Activated CD8-positive, alpha-beta T cell treated with anti-CD3 and anti-CD28 coated beads, Interleukin-2, amount 10 ng/mL, durations not matched to agents 7 days and 5 days (primary cell): ENCODE measurements around the gene GPR161. TPM values are rescaled to one million over a fixed set of nuclear protein-coding genes. Genes with fewer than 3 reads are reported as not detected.

Experiments
- ATAC-seq: fragments of 150-1000 bp; cut with Tn5 transposase; one replicate; pipeline ENCODE4 v1.10.0; 2021; ENCODE audit warnings: moderate library complexity
- CTCF ChIA-PET: fragments of 350-600 bp; sonication (Branson Sonifier 250); formaldehyde crosslinking; loops from one replicate; lab custom pipeline; 2021; ENCODE audit warnings: antibody characterized with exemption; lab: Charles Lee
- POLR2A ChIA-PET: fragments of 350-600 bp; sonication (Branson Sonifier 250); formaldehyde crosslinking; loops from one replicate; lab custom pipeline; 2021; ENCODE audit warnings: antibody characterized with exemption; lab: Charles Lee
- DNase-seq: peaks from one replicate; pipeline ENCODE4 v3.0.0-alpha.2; 2020
- H3K27ac Mint-ChIP-seq: one replicate; pipeline ENCODE4 v1.8.0; 2021; ENCODE audit warnings: mild to moderate bottlenecking, mixed read lengths
- H3K27me3 Mint-ChIP-seq: one replicate; pipeline ENCODE4 v1.8.0; 2021; ENCODE audit warnings: low read depth, mixed read lengths
- H3K36me3 Mint-ChIP-seq: one replicate; pipeline ENCODE4 v1.8.0; 2021; ENCODE audit warnings: low read depth, mixed read lengths
- H3K4me1 Mint-ChIP-seq: one replicate; pipeline ENCODE4 v1.8.0; 2021; ENCODE audit warnings: low read depth, mixed read lengths
- H3K4me3 Mint-ChIP-seq: one replicate; pipeline ENCODE4 v1.8.0; 2021; ENCODE audit warnings: mild to moderate bottlenecking, mixed read lengths
- H3K9me3 Mint-ChIP-seq: one replicate; pipeline ENCODE4 v1.8.0; 2022; ENCODE audit warnings: mixed read lengths; ENCODE audit not compliant: insufficient read depth
- total RNA-seq, 2 experiments: library from RNA; stranded (reverse); gene quantifications; one replicate each; pipeline ENCODE4 v1.2.3, GENCODE V29; 2021

The GPR161 gene
- total RNA-seq, 2 experiments from 2014 or later: not detected

DNA sequence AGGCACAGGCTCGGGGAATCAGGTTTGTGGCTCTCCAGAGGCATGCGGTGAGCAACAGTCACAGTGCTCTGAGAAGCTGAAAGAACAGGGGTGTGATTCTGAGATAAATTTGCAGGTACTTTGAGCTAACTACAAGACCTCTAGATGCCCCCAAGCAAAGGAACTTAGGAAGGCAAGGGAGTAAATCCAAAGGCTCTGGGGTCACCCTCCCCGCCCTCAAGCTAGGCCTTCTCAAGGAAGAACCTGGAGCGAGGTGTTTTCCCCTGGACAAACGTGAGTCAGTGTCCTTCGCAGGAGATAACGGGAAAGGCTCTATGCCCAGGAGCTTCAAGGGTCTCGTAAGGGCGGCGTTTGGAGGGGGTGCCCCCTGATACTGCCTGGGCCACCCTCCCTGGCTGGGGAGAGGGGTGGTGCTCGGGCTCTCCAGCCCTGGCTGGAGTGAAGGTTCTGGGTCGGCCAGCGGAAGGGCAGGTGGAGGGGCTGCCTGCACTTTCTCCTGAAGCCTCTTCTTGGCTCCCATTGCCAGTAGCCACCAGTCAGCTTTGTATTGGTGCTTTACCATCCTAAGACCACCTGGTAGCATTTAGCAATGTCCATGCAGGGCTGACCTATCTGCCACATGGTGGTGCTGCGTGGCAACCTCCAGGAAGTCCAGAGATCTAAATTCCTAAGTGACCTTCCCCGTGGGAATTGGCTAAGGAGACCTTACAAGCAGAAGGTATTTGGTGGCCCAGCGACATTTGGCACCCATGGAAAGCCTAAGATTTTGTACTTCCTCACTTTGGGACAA is 44.0 kb downstream of the GPR161 start:
- ATAC-seq (no peak), DNase-seq (no peak)
- H3K4me1 Mint-ChIP-seq: no peaks in the 10 kb centered on the region
- no peaks in the 10 kb centered on the region for H3K9me3 Mint-ChIP-seq
- POLR2A ChIA-PET: no interaction called here
- H3K27ac Mint-ChIP-seq: no peak overlapping the region
- CTCF ChIA-PET: interaction anchor here (0.9 to 3.2 kb wide), 2 partner anchors 9 to 10 kb away, joined by 3 to 18 read pairs; no protein-coding TSS in a partner anchor
- no peak overlapping the region for H3K4me3 Mint-ChIP-seq
- H3K36me3 Mint-ChIP-seq: no peaks in the 10 kb centered on the region
- no peaks in the 10 kb centered on the region for H3K27me3 Mint-ChIP-seq

DNA sequence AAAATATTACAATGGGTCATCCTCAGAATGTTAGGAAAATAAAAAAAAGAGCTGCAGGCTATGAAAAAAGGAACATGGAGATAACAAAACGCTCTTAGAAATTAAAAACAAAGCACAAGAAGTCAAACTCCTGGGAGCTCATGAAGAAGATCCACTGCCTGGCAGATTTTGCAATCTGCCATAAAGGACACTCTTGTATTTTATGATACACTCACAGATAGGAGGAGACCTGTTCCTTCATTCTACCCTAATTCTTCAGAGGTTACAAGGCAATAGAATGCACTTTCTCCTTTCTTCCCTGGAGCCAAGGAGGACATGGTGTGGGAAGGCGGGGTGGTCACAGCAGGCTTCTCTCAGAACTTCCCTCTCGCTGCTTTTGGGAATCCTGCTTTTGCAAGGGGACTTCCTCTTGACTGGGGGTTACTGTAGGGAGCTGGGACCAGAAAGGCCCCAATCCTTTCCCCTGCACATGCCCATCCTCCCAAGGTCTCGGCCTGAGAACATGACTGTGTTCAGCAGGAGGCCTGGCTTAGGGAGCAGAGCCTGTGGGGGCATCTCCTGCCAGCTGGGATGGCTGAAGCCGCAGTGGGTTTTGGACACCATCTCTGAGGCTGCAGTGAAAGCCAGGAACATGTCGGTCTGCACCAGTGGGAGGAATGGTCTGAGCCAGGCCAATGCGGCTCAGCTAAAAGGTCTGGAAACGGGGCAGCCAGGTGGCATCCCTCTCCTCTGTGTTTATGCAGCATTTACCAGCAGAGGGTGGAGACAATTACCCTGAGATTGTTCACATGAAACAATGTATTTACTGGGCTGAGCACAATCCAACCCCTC is 44.8 kb downstream of the GPR161 start:
- no peaks in the 10 kb centered on the region for H3K36me3 Mint-ChIP-seq
- H3K9me3 Mint-ChIP-seq: no peaks in the 10 kb centered on the region
- H3K27me3 Mint-ChIP-seq: no peaks in the 10 kb centered on the region
- ATAC-seq (no peak), DNase-seq (no peak)
- no peak overlapping the region for H3K27ac Mint-ChIP-seq
- POLR2A ChIA-PET: no interaction called here
- CTCF ChIA-PET: interaction anchor here (0.9 to 3.2 kb wide), 3 partner anchors 9 to 54 kb away, joined by 3 to 18 read pairs (median 6); no protein-coding TSS in a partner anchor
- no peak overlapping the region for H3K4me3 Mint-ChIP-seq
- no peaks in the 10 kb centered on the region for H3K4me1 Mint-ChIP-seq

DNA sequence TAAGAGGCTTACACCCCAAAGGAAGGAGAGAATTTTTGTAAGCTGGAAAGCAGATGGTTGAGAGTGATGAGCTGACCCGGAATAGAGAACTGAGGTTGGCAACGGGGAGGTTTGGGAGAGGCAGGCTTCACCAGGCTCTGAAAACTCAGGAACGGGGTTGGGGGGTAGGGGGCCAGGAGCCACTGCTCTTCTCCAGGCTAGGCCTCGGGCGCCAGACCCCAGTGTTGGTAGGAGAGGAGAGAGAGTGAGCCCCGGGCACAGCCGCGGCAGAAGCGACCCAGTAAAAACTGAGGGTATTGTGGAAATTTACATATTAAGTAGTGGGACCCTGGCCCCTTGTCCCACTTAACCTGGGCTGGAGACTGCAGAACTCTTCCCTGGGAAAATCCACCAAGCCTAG is 45.7 kb downstream of the GPR161 start:
- Mint-ChIP-seq H3K27ac (no peak overlapping the region), H3K9me3 (no peaks in the 10 kb centered on the region)
- POLR2A ChIA-PET: no interaction called here

DNA sequence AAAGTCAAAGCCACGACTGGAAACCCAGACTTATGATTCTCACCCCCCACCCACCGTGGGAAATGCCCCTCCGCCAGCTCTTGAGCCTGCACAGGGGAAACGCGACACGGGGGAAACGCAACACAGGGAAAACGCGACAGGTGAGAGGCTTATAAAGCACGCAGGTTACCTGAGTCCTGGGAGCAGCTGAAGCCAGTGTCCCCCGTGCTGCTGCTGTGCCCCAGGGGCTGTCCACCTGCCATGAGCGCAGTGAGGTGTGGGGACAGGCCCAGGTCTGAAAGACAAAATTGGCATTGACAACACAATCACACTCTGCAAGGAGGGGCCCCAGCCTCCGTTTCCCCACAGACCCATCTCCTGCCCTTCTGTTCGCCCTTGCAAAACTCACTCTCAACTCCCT is 46.3 kb downstream of the GPR161 start:
- POLR2A ChIA-PET: no interaction called here
- CTCF ChIA-PET: interaction anchor here (1.1 to 3.2 kb wide), 2 partner anchors 8 to 55 kb away, joined by 4 to 18 read pairs; no protein-coding TSS in a partner anchor
- no peaks in the 10 kb centered on the region for H3K9me3 Mint-ChIP-seq
- no peak for DNase-seq
- no peaks in the 10 kb centered on the region for H3K27me3 Mint-ChIP-seq
- H3K4me3 Mint-ChIP-seq: no peak overlapping the region
- no peaks in the 10 kb centered on the region for H3K36me3 Mint-ChIP-seq
- H3K4me1 Mint-ChIP-seq: no peaks in the 10 kb centered on the region
- no peak overlapping the region for H3K27ac Mint-ChIP-seq
- no peak for ATAC-seq

More for the DNA sequence above, 45.7 kb downstream of the GPR161 start:
- H3K27me3 Mint-ChIP-seq: no peaks in the 10 kb centered on the region
- no peak for DNase-seq
- no peak overlapping the region for H3K4me3 Mint-ChIP-seq
- H3K36me3 Mint-ChIP-seq: no peaks in the 10 kb centered on the region
- H3K4me1 Mint-ChIP-seq: no peaks in the 10 kb centered on the region
- CTCF ChIA-PET: interaction anchor here (1.5 to 3.2 kb wide), 2 partner anchors 9 to 55 kb away, joined by 6 to 18 read pairs; no protein-coding TSS in a partner anchor
- no peak for ATAC-seq

DNA sequence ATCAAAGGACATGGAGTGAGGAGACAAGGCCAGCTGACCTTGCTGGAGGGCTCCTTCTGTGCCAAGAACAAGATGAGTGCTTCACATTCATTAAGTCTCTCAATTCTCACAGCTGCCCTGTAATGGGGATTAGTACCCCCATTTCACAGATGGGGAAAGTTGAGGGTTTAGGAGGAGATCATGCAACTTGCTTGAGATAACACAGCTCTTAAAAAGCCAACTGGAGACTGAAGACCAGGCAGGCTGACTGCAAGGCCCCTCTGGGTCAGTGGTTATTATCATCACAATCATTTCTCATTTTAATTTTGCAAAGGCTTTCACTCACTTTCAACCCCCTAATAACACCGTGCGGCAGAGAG is 46.8 kb downstream of the GPR161 start:
- H3K4me3 Mint-ChIP-seq: no peak overlapping the region
- H3K27ac Mint-ChIP-seq: no peak overlapping the region
- no peaks in the 10 kb centered on the region for H3K4me1 Mint-ChIP-seq
- CTCF ChIA-PET: interaction anchor here (1.1 to 3.2 kb wide), 2 partner anchors 8 to 55 kb away, joined by 4 to 18 read pairs; no protein-coding TSS in a partner anchor
- DNase-seq (no peak), ATAC-seq (no peak)
- H3K36me3 Mint-ChIP-seq: no peaks in the 10 kb centered on the region
- no peaks in the 10 kb centered on the region for H3K27me3 Mint-ChIP-seq
- POLR2A ChIA-PET: no interaction called here
- H3K9me3 Mint-ChIP-seq: no peaks in the 10 kb centered on the region

DNA sequence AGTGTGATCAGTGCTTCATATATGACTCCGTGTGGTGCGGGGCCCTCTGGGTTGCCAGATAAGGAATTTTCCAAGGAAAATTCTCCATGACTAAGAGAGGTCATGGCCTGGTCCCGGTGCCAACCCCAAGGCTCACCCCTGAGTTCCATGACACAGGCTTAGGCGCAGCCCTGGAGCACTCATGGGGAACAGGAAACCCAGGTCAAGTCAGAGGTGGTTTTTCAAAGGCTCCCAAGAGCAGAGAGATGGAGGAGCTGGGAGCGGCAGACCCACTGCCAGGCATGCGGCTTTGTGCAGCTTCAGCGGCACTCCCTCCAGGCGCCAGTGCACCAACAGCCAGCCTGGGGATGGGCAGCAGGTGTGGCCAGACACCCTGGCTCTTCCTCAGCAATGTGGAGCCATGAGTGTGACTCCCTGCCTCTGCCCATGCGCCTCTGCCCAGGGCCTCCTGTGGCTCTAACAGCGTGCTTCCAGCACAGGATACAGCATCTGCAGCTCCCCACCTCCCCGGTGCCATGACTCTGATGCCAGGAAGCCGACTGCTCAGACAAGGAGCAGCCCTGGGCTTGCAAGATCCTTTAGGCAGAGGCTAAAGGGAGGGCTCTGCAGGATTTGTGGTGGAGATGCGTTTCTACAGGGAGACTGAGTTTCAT is 47.3 kb downstream of the GPR161 start:
- no peaks in the 10 kb centered on the region for H3K27me3 Mint-ChIP-seq
- DNase-seq (no peak), ATAC-seq (no peak)
- H3K27ac Mint-ChIP-seq: no peak overlapping the region
- no peaks in the 10 kb centered on the region for H3K36me3 Mint-ChIP-seq
- ChIA-PET CTCF (interaction anchor here (1.1 to 3.2 kb wide), 2 partner anchors 7 to 56 kb away, joined by 4 to 18 read pairs; no protein-coding TSS in a partner anchor), POLR2A (no interaction called here)
- no peaks in the 10 kb centered on the region for H3K9me3 Mint-ChIP-seq
- H3K4me1 Mint-ChIP-seq: no peaks in the 10 kb centered on the region
- H3K4me3 Mint-ChIP-seq: no peak overlapping the region

DNA sequence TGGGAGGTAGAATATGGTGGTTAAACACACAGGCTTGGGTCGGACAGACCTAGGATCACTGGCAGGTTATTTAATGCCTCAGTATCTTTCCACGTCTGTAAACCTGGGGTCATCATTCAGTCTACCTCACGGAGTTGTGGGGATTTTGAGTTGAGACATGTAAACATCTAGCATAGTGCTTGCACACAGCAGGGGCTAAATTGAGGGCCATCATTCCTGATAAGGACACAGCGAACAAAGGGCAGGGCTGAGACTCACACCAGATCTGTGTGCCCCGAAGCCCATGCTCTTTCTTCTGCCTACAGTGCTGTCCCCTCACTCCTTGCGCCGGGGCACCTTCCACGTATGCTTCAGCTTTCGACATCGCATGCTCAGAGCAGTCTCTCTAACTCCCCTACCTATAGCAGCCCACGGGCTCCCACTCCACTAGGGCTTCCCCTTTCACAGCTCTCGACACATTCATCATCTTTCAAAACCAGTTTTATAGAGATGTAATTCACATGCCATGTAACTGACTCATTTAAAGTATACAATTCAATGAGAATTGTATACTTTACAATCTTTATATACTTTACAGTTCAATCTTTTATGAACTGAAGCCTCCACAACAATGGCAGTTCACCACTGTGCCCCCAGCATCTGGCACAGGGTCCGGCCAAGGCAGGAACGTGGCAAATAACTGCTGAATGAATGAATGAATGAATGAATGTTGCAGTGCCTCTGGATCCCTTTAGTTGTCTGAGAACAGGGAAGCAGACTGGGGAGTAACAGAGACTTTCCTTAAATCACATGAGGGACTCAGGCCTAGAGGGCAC is 48.0 kb downstream of the GPR161 start:
- POLR2A ChIA-PET: no interaction called here
- DNase-seq (no peak), ATAC-seq (no peak)
- H3K36me3 Mint-ChIP-seq: no peaks in the 10 kb centered on the region
- CTCF ChIA-PET: interaction anchor here (1.1 to 1.4 kb wide), 2 partner anchors 13 to 18 kb away, joined by 3 read pairs; no protein-coding TSS in a partner anchor
- peaks cover 1% of the 10 kb centered on the region for H3K4me1 Mint-ChIP-seq
- H3K4me3 Mint-ChIP-seq: no peak overlapping the region
- no peaks in the 10 kb centered on the region for H3K27me3 Mint-ChIP-seq
- no peaks in the 10 kb centered on the region for H3K9me3 Mint-ChIP-seq
- H3K27ac Mint-ChIP-seq: no peak overlapping the region

DNA sequence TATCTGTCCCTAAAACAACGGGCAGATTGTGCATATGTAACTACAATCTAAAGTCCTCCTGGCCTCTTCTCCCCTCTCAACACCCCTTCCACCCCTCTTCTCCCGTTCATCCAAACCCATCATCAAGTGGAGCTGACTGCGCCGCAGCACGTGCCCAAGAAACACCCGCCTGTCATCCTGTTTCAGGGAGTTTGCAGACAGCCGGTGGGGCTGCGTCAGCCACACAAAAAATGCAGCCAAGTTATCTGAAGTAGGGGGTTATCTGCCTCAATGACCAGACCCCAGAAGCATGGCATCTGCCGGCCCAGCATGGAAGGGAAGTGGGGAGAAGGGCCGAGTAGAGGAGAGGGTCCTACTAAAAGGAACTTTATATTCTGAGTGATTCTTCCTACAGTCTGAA is 49.0 kb downstream of the GPR161 start:
- no peaks in the 10 kb centered on the region for H3K36me3 Mint-ChIP-seq
- H3K27ac Mint-ChIP-seq: no peak overlapping the region
- ChIA-PET POLR2A (no interaction called here), CTCF (interaction anchor here (1.1 to 1.4 kb wide), 2 partner anchors 12 to 17 kb away, joined by 3 read pairs; no protein-coding TSS in a partner anchor)
- DNase-seq (no peak), ATAC-seq (no peak)
- H3K9me3 Mint-ChIP-seq: no peaks in the 10 kb centered on the region
- H3K4me1 Mint-ChIP-seq: peaks cover 4% of the 10 kb centered on the region
- no peak overlapping the region for H3K4me3 Mint-ChIP-seq
- no peaks in the 10 kb centered on the region for H3K27me3 Mint-ChIP-seq

DNA sequence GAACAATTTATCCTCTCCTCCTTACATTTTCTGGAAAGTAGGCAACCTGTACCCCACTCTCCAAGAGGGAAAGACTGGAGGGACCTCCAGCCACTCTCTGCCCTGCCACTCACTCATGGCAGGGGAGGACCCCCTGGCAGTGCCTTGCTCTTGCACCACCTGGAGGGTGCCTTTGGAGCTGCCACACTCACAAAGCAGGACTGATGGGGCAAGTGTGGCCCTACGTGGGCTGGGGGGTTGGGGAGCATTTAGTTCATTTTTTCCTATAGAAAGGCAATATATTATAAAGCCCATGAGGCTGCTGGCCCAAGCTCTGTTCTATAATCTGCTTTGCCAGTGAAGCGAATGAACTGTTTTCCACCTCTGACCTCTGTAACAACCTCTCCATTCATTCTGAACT is 50.3 kb downstream of the GPR161 start:
- H3K4me1 Mint-ChIP-seq: peaks cover 4% of the 10 kb centered on the region
- no peaks in the 10 kb centered on the region for H3K27me3 Mint-ChIP-seq
- ChIA-PET POLR2A (no interaction called here), CTCF (interaction anchor here (1.1 kb wide), 1 partner anchor 151 kb away, joined by 3 read pairs; no protein-coding TSS in a partner anchor)
- no peak overlapping the region for H3K4me3 Mint-ChIP-seq
- no peak overlapping the region for H3K27ac Mint-ChIP-seq
- no peaks in the 10 kb centered on the region for H3K36me3 Mint-ChIP-seq
- H3K9me3 Mint-ChIP-seq: no peaks in the 10 kb centered on the region
- no peak for ATAC-seq
- no peak for DNase-seq

DNA sequence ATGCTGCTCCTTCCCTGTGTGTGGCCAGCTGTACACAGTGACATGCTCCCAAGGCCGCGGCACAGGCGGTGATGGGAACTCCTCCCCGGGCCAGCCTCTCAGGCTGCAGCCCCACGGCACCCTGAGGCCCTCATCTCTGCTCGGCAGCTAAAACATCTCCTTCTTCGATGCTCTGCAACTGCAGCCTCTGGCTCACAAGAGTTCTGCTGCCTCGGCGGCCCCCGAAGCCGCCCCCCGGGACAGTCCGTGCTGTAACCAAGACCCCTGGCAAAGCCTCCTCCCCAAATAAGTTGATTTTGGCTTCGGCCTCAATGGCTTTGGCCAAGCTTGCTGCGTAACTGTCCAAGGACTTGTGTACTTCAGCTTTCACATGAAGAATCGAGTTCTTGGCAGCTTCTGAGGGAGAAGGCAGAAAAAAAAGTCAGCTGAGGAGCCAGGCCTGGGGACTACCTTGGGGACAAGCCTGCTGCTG is 51.3 kb downstream of the GPR161 start:
- H3K27ac Mint-ChIP-seq: no peak overlapping the region
- no peak overlapping the region for H3K4me3 Mint-ChIP-seq
- CTCF ChIA-PET: interaction anchor here (0.6 to 2.2 kb wide), 7 partner anchors 10 to 218 kb away, joined by 3 to 8 read pairs (median 4); partner anchors contain the start of gene DCAF6
- H3K27me3 Mint-ChIP-seq: no peaks in the 10 kb centered on the region
- DNase-seq (no peak), ATAC-seq (no peak)
- no peaks in the 10 kb centered on the region for H3K9me3 Mint-ChIP-seq
- H3K4me1 Mint-ChIP-seq: peaks cover 4% of the 10 kb centered on the region
- no peaks in the 10 kb centered on the region for H3K36me3 Mint-ChIP-seq
- POLR2A ChIA-PET: no interaction called here
